H9 (cell line): ENCODE results near the gene SVIP. TPM values are rescaled to one million over a fixed set of nuclear protein-coding genes. Genes with fewer than 3 reads are reported as not detected.

Source experiments
- DNase-seq: peaks from one replicate; pipeline ENCODE4 v3.0.0-alpha.2; 2017
- H2AFZ ChIP-seq: one replicate; pipeline ENCODE4 v1.6.1; 2013; ENCODE audit warnings: mild to moderate bottlenecking, low read length, control low read depth, moderate library complexity
- H2AK5ac ChIP-seq: 2 replicates; pipeline ENCODE4 v1.6.1; 2013; ENCODE audit warnings: low read length, control low read depth, mixed read lengths; ENCODE audit not compliant: insufficient read length
- H2BK120ac ChIP-seq: one replicate; pipeline ENCODE4 v1.6.1; 2013; ENCODE audit warnings: low read depth, mild to moderate bottlenecking, low read length, control low read depth, inconsistent platforms; ENCODE audit not compliant: poor library complexity, severe bottlenecking
- H2BK12ac ChIP-seq: 2 replicates; pipeline ENCODE4 v1.6.1; 2013; ENCODE audit warnings: low read length, control low read depth, mixed read lengths, low read depth; ENCODE audit not compliant: insufficient read length
- H2BK15ac ChIP-seq: 2 replicates; pipeline ENCODE4 v1.6.1; 2013; ENCODE audit warnings: low read depth, low read length, control low read depth
- H2BK20ac ChIP-seq: one replicate; pipeline ENCODE4 v1.6.1; 2013; ENCODE audit warnings: low read depth, mild to moderate bottlenecking, low read length, control low read depth, inconsistent platforms; ENCODE audit not compliant: poor library complexity, severe bottlenecking
- H2BK5ac ChIP-seq: 2 replicates; pipeline ENCODE4 v1.6.1; 2013; ENCODE audit warnings: low read length, control low read depth, mixed read lengths; ENCODE audit not compliant: insufficient read length
- H3K14ac ChIP-seq: 2 replicates; pipeline ENCODE4 v1.6.1; 2013; ENCODE audit warnings: low read length, control low read depth; ENCODE audit not compliant: insufficient read depth
- H3K18ac ChIP-seq: 2 replicates; pipeline ENCODE4 v1.6.1; 2013; ENCODE audit warnings: low read depth, mild to moderate bottlenecking, mixed read lengths, low read length, control low read depth; ENCODE audit not compliant: insufficient read length
- H3K23ac ChIP-seq: 2 replicates; pipeline ENCODE4 v1.6.1; 2013; ENCODE audit warnings: low read length, control low read depth, mixed read lengths, low read depth; ENCODE audit not compliant: insufficient read length
- H3K23me2 ChIP-seq: 2 replicates; pipeline ENCODE4 v1.6.1; 2013; ENCODE audit warnings: low read depth, mild to moderate bottlenecking, mixed read lengths, low read length, control low read depth; ENCODE audit not compliant: insufficient read length, poor library complexity, severe bottlenecking
- H3K27ac ChIP-seq: 2 replicates; pipeline ENCODE4 v1.5.1; 2013; ENCODE audit warnings: low read length, control low read depth, mixed read lengths, low read depth; ENCODE audit not compliant: insufficient read length
- H3K27me3 ChIP-seq: 2 replicates; pipeline ENCODE4 v1.6.1; 2013; ENCODE audit warnings: low read length, control low read depth, inconsistent platforms; ENCODE audit not compliant: insufficient read depth
- H3K4ac ChIP-seq: 2 replicates; pipeline ENCODE4 v1.6.1; 2013; ENCODE audit warnings: low read depth, mild to moderate bottlenecking, control low read depth, inconsistent platforms, low read length, moderate library complexity
- H3K4me1 ChIP-seq: 2 replicates; pipeline ENCODE4 v1.6.1; 2013; ENCODE audit warnings: low read length, control low read depth, inconsistent platforms; ENCODE audit not compliant: insufficient read depth
- H3K4me2 ChIP-seq: 2 replicates; pipeline ENCODE4 v1.6.1; 2013; ENCODE audit warnings: low read length, control low read depth, mixed read lengths; ENCODE audit not compliant: insufficient read length, insufficient read depth
- H3K56ac ChIP-seq: 2 replicates; pipeline ENCODE4 v1.6.1; 2013; ENCODE audit warnings: low read depth, mild to moderate bottlenecking, mixed read lengths, low read length, control low read depth; ENCODE audit not compliant: insufficient read length
- H3K79me1 ChIP-seq: 2 replicates; pipeline ENCODE4 v1.6.1; 2013; ENCODE audit warnings: low read depth, mild to moderate bottlenecking, moderate library complexity, low read length, control low read depth, inconsistent platforms; ENCODE audit not compliant: insufficient read depth, poor library complexity, severe bottlenecking
- H3K79me2 ChIP-seq: 2 replicates; pipeline ENCODE4 v1.6.1; 2013; ENCODE audit warnings: low read length, control low read depth, inconsistent platforms; ENCODE audit not compliant: insufficient read depth
- H3K9ac ChIP-seq: 2 replicates; pipeline ENCODE4 v1.6.1; 2013; ENCODE audit warnings: low read length, control low read depth, mixed read lengths; ENCODE audit not compliant: insufficient read length; ENCODE audit errors: extremely low read depth
- H3K9me3 ChIP-seq: one replicate; pipeline ENCODE4 v1.6.1; 2013; ENCODE audit warnings: low read depth, low read length, inconsistent platforms; ENCODE audit not compliant: control insufficient read depth
- H3T11ph ChIP-seq: one replicate; pipeline ENCODE4 v1.6.1; 2013; ENCODE audit warnings: mild to moderate bottlenecking, low read length, control low read depth, inconsistent platforms
- H4K20me1 ChIP-seq: one replicate; pipeline ENCODE4 v1.6.1; 2013; ENCODE audit not compliant: control insufficient read depth, insufficient read length, insufficient read depth
- H4K5ac ChIP-seq: 2 replicates; pipeline ENCODE4 v1.6.1; 2013; ENCODE audit warnings: low read depth, mild to moderate bottlenecking, mixed read lengths, low read length, control low read depth; ENCODE audit not compliant: insufficient read length
- H4K8ac ChIP-seq: replicated peaks from 2 replicates; pipeline ENCODE4 v1.6.1; 2013; ENCODE audit warnings: low read length, control low read depth, mixed read lengths, low read depth; ENCODE audit not compliant: insufficient read length
- H4K91ac ChIP-seq: 2 replicates; pipeline ENCODE4 v1.6.1; 2013; ENCODE audit warnings: low read depth, mild to moderate bottlenecking, moderate library complexity, mixed read lengths, low read length, control low read depth; ENCODE audit not compliant: insufficient read length
- H3K27ac Mint-ChIP-seq, 3 experiments: 2 replicates in 2 of 3; 3 replicates in 1 of 3; pipeline ENCODE4 v1.8.0; 2020 to 2021; ENCODE audit warnings: mixed read lengths in 3 of 3, mild to moderate bottlenecking in 1 of 3, moderate library complexity in 1 of 3
- H3K27me3 Mint-ChIP-seq: 2 replicates; pipeline ENCODE4 v1.8.0; 2021; ENCODE audit warnings: low read depth, mild to moderate bottlenecking, moderate library complexity, mixed read lengths
- H3K36me3 Mint-ChIP-seq, 3 experiments: 2 replicates in 2 of 3; 3 replicates in 1 of 3; pipeline ENCODE4 v1.8.0; 2020 to 2021; ENCODE audit warnings: low read depth in 3 of 3, mixed read lengths in 3 of 3; ENCODE audit not compliant: insufficient read depth in 1 of 3
- H3K4me1 Mint-ChIP-seq, 2 experiments: 2 replicates each; pipeline ENCODE4 v1.8.0; 2020; ENCODE audit warnings: mixed read lengths in 2 of 2
- H3K4me3 Mint-ChIP-seq, 2 experiments: 2 replicates in 1 of 2; 3 replicates in 1 of 2; pipeline ENCODE4 v1.8.0; 2020 to 2021; ENCODE audit warnings: mild to moderate bottlenecking in 2 of 2, mixed read lengths in 2 of 2, moderate library complexity in 1 of 2
- H3K9me3 Mint-ChIP-seq, 2 experiments: 2 replicates in 1 of 2; 3 replicates in 1 of 2; pipeline ENCODE4 v1.8.0; 2020; ENCODE audit warnings: mild to moderate bottlenecking in 2 of 2, mixed read lengths in 2 of 2, moderate library complexity in 1 of 2
- CTCF ChIP-seq: fragments of 200-600 bp; sonication (generic); conservative IDR thresholded peaks from 3 replicates; pipeline ENCODE4 v1.8.0; 2021; ENCODE audit warnings: antibody characterized with exemption, mild to moderate bottlenecking
- WGBS: extraction: QIAGEN DNeasy Blood & Tissue Kit; methylation state at CpG from one replicate; pipeline ENCODE4 v1.1.7; 2013; ENCODE audit warnings: missing lambda C conversion rate, low lambda C conversion rate, mixed read lengths; ENCODE audit not compliant: insufficient read length; ENCODE audit errors: extremely low coverage; 5-methylcytosine and 5-hydroxymethylcytosine counted together
- total RNA-seq: library from RNA; stranded (reverse); gene quantifications from 2 replicates; pipeline ENCODE4 v1.2.1, GENCODE V29; 2021

Gene SVIP
- total RNA-seq, 1 experiment from 2014 or later = 10.4 TPM

- Histone ChIP-seq H2AFZ (no peak overlapping the region), H3K4ac (no peak overlapping the region), H3K27me3 (no peaks in the 10 kb centered on the region)
Observed at GRCh38 chr11:22802861-22803260, 26.7 kb downstream of the SVIP start.

More at GRCh38 chr11:22802861-22803260, 26.7 kb downstream of the SVIP start:
- Histone ChIP-seq H4K91ac (no peak overlapping the region), H3K14ac (no peak overlapping the region), H3K79me1 (no peaks in the 10 kb centered on the region), H3K9me3 (no peaks in the 10 kb centered on the region), H4K8ac (no peak overlapping the region), H3K56ac (no peak overlapping the region), H3K4me2 (no peak overlapping the region), H3K18ac (no peak overlapping the region), H3K79me2 (no peaks in the 10 kb centered on the region), H2BK20ac (no peak overlapping the region), H3T11ph (no peak overlapping the region), H2BK15ac (no peak overlapping the region), H2AK5ac (no peak overlapping the region), H3K9ac (no peak overlapping the region), H4K20me1 (no peaks in the 10 kb centered on the region), H2BK120ac (no peak overlapping the region), H3K23me2 (no peaks in the 10 kb centered on the region), H4K5ac (no peak overlapping the region), H3K27ac (no peak overlapping the region), H3K23ac (no peak overlapping the region), H3K4me1 (no peaks in the 10 kb centered on the region; the same call in 1 of the 2 replicates), H2BK5ac (no peak overlapping the region), H2BK12ac (no peak overlapping the region)
- no peaks in the 10 kb centered on the region for H3K4me1 Mint-ChIP-seq
- no CpG with 5 or more reads among the region's 4 CpGs for WGBS
- H3K27ac Mint-ChIP-seq = no peak overlapping the region
- H3K9me3 Mint-ChIP-seq = no peaks in the 10 kb centered on the region
- no peak for DNase-seq
- no peaks in the 10 kb centered on the region; the same call in 1 of the 2 replicates for H3K27me3 Mint-ChIP-seq
- no peak for TF ChIP-seq CTCF
- no peaks in the 10 kb centered on the region for H3K36me3 Mint-ChIP-seq
- H3K4me3 Mint-ChIP-seq = no peak overlapping the region
